Testis (tissue), 2 donors: ENCODE results near the gene ART5.

ENCODE experiments used
- POLR2A ChIP-seq: fragments of 450-650 bp; IDR thresholded peaks from one replicate; pipeline ENCODE4 v1.6.1; 2017; ENCODE audit warnings: antibody characterized with exemption, mild to moderate bottlenecking, moderate library complexity
- TF ChIP-seq, protein P1 (sequence below), 3 experiments: fragments of 450-650 bp in 2 of 3; fragments of 200-600 bp in 1 of 3; sonication (generic) in 1 of 3; IDR thresholded peaks; one replicate each; pipeline ENCODE4 v1.5.1; 2016 to 2019; ENCODE audit warnings: antibody characterized with exemption in 3 of 3, mild to moderate bottlenecking in 2 of 3, moderate library complexity in 1 of 3

- TF ChIP-seq, protein P1, sequence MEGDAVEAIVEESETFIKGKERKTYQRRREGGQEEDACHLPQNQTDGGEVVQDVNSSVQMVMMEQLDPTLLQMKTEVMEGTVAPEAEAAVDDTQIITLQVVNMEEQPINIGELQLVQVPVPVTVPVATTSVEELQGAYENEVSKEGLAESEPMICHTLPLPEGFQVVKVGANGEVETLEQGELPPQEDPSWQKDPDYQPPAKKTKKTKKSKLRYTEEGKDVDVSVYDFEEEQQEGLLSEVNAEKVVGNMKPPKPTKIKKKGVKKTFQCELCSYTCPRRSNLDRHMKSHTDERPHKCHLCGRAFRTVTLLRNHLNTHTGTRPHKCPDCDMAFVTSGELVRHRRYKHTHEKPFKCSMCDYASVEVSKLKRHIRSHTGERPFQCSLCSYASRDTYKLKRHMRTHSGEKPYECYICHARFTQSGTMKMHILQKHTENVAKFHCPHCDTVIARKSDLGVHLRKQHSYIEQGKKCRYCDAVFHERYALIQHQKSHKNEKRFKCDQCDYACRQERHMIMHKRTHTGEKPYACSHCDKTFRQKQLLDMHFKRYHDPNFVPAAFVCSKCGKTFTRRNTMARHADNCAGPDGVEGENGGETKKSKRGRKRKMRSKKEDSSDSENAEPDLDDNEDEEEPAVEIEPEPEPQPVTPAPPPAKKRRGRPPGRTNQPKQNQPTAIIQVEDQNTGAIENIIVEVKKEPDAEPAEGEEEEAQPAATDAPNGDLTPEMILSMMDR (IDR thresholded peaks at IDR 0.05), result no peak
- no peak for TF ChIP-seq POLR2A
Measured at GRCh38 chr11:3637201-3637600, 4.6 kb downstream of the ART5 start.
